Measurements from ENCODE around the gene FRMD6. TPM values are rescaled to one million over a fixed set of nuclear protein-coding genes. Genes with fewer than 3 reads are reported as not detected.

Gene FRMD6
- total RNA-seq, 2 donors from 2014 or later: 12.1 to 14.8 TPM

DNA sequence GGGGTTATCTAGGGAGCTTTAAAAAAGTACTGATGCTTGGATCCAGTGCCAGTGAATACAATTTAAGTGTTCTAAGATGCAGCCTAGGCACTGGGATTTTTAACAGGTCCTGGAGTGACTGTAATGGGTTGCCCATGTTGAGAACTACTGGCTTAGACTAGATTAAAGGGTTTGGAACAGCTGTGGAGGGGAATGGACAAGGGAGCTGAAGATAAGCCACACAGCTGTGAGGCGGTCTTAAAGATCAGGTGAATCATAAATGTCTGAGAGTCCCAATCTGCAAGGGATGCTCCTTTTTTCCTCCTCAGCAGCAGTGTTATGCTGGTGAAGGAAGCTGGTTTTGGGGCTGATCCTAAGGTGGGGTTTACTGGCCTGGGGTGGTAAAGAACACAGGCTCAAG lies 35.5 kb upstream of the FRMD6 start:
- Histone ChIP-seq H3K9ac (ENCODE audit: extremely low read depth, low read length, poor library complexity, severe bottlenecking) (no peak overlapping the region), H3K36me3 (ENCODE audit: control insufficient read depth, insufficient read depth, low read length) (no peaks in the 10 kb centered on the region), H3K4me1 (ENCODE audit: control insufficient read depth, insufficient read depth, low read length) (no peaks in the 10 kb centered on the region), H3K27ac (ENCODE audit: low read depth, low read length) (no peak overlapping the region), H3K4me3 (ENCODE audit: low read length) (no peak overlapping the region), H3K9me3 (ENCODE audit: control insufficient read depth, low read length) (no peaks in the 10 kb centered on the region), H3K27me3 (ENCODE audit: control insufficient read depth, insufficient read depth, low read length, poor library complexity, severe bottlenecking) (no peaks in the 10 kb centered on the region)
- Mint-ChIP-seq H3K27me3 (ENCODE audit: insufficient read depth) (no peaks in the 10 kb centered on the region), H3K27ac (no peak overlapping the region), H3K36me3 (ENCODE audit: low read depth) (no peaks in the 10 kb centered on the region), H3K4me3 (no peak overlapping the region), H3K4me1 (no peaks in the 10 kb centered on the region), H3K9me3 (no peaks in the 10 kb centered on the region)
- DNase-seq: no peak
- WGBS, 2 experiments (ENCODE audit: insufficient coverage in 1 of 2, insufficient read length in 1 of 2): 97 to 100% methylated on average over 1 of the region's 1 CpG
- TF ChIP-seq, protein P1, sequence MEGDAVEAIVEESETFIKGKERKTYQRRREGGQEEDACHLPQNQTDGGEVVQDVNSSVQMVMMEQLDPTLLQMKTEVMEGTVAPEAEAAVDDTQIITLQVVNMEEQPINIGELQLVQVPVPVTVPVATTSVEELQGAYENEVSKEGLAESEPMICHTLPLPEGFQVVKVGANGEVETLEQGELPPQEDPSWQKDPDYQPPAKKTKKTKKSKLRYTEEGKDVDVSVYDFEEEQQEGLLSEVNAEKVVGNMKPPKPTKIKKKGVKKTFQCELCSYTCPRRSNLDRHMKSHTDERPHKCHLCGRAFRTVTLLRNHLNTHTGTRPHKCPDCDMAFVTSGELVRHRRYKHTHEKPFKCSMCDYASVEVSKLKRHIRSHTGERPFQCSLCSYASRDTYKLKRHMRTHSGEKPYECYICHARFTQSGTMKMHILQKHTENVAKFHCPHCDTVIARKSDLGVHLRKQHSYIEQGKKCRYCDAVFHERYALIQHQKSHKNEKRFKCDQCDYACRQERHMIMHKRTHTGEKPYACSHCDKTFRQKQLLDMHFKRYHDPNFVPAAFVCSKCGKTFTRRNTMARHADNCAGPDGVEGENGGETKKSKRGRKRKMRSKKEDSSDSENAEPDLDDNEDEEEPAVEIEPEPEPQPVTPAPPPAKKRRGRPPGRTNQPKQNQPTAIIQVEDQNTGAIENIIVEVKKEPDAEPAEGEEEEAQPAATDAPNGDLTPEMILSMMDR (conservative IDR thresholded peaks at IDR 0.05): no peak

DNA sequence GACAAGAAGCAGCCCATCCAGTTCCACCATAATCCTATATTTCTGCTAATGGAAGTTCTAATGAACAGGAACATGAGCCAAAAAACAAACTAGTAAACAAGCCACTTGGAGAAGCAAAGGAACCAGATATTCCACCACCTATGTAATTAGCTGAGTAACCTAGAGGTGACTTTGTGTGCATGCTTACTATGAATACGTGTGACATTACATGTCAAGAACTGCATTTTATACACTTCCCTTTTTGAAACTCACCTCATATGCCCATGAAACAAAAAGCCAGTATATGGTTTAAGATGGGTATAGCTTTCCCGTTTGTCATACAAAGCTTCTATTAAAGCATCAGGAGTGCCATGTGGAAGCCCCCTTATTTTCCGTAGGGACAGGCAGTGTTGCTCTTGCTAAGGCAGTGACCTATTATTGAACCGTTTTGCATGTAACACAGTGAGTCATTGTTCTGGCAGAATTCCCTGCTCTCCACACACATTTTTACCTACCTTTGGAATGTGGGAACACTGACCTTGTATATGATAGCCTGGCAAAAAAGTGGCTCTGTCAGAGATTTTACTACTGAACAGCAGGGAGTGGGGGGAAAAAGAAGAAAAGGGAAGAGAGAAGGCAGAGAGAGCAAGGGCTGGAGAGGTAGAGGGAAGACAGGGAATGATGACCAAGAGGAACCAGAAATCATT lies 34.8 kb upstream of the FRMD6 start:
- Histone ChIP-seq H3K27me3 (ENCODE audit: control insufficient read depth, insufficient read depth, low read length, poor library complexity, severe bottlenecking) (no peaks in the 10 kb centered on the region), H3K9me3 (ENCODE audit: control insufficient read depth, low read length) (no peaks in the 10 kb centered on the region), H3K4me1 (ENCODE audit: control insufficient read depth, insufficient read depth, low read length) (no peaks in the 10 kb centered on the region), H3K36me3 (ENCODE audit: control insufficient read depth, insufficient read depth, low read length) (no peaks in the 10 kb centered on the region), H3K4me3 (ENCODE audit: low read length) (no peak overlapping the region), H3K27ac (ENCODE audit: low read depth, low read length) (no peak overlapping the region), H3K9ac (ENCODE audit: extremely low read depth, low read length, poor library complexity, severe bottlenecking) (no peak overlapping the region)
- Mint-ChIP-seq H3K27me3 (ENCODE audit: insufficient read depth) (no peaks in the 10 kb centered on the region), H3K4me1 (no peaks in the 10 kb centered on the region), H3K36me3 (ENCODE audit: low read depth) (no peaks in the 10 kb centered on the region), H3K4me3 (no peak overlapping the region), H3K9me3 (no peaks in the 10 kb centered on the region), H3K27ac (no peak overlapping the region)
- WGBS, 2 experiments (ENCODE audit: insufficient coverage in 1 of 2, insufficient read length in 1 of 2): 76 to 88% methylated on average over 2 to 4 of the region's 4 CpGs
- TF ChIP-seq, protein P1 (conservative IDR thresholded peaks at IDR 0.05): no peak
- no peak for DNase-seq

DNA sequence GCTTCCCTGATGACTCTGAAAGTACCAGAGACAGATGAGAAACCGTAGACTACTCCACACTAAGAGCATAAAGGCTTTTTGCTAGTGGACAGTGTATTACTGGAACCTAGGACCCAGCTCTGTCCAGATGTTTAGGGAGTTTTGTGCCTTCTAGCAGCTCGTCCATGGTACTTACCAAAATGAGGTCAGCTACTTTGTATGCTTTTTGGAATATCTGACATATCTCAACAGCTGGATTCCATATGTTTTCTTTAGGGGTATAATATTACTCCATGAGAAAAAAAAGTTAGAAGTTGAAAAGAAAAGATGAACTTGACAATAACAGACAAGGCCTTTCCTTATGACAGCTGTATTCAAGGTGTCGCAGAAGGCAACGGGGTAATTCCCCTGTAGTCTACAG lies 32.1 kb upstream of the FRMD6 start:
- Mint-ChIP-seq H3K4me3 (no peak overlapping the region), H3K27ac (no peak overlapping the region), H3K9me3 (no peaks in the 10 kb centered on the region), H3K4me1 (no peaks in the 10 kb centered on the region), H3K27me3 (ENCODE audit: insufficient read depth) (no peaks in the 10 kb centered on the region), H3K36me3 (ENCODE audit: low read depth) (no peaks in the 10 kb centered on the region)
- no peak overlapping the region for H3K27ac ChIP-seq (ENCODE audit: low read depth, low read length)
- H3K4me3 ChIP-seq (ENCODE audit: low read length): no peak overlapping the region
- TF ChIP-seq, protein P1 (conservative IDR thresholded peaks at IDR 0.05): no peak
- H3K36me3 ChIP-seq (ENCODE audit: control insufficient read depth, insufficient read depth, low read length): no peaks in the 10 kb centered on the region
- H3K4me1 ChIP-seq (ENCODE audit: control insufficient read depth, insufficient read depth, low read length): no peaks in the 10 kb centered on the region
- no peaks in the 10 kb centered on the region for H3K9me3 ChIP-seq (ENCODE audit: control insufficient read depth, low read length)
- 83 to 87% methylated on average over 2 to 4 of the region's 4 CpGs for WGBS, 2 experiments (ENCODE audit: insufficient coverage in 1 of 2, insufficient read length in 1 of 2)
- no peaks in the 10 kb centered on the region for H3K27me3 ChIP-seq (ENCODE audit: control insufficient read depth, insufficient read depth, low read length, poor library complexity, severe bottlenecking)
- no peak for DNase-seq
- no peak overlapping the region for H3K9ac ChIP-seq (ENCODE audit: extremely low read depth, low read length, poor library complexity, severe bottlenecking)
